HG03342 (cell line): ENCODE measurements around the gene LARGE1.
"Not testable (repeated sequence)": the region's sequence is repeated elsewhere in the genome, so short reads cannot be mapped to it uniquely, and the experiment has no call there.

ENCODE experiments used
- ATAC-seq: cut with Tn5 transposase; IDR thresholded peaks from one replicate; pipeline ENCODE4 v1.9.1; 2021; ENCODE audit warnings: mild to moderate bottlenecking, moderate library complexity; ENCODE audit not compliant: unreplicated experiment

The LARGE1 gene

GRCh38 chr22:33573479-33573878 lies 346.8 kb downstream of the LARGE1 start:
- no peak for ATAC-seq

GRCh38 chr22:33572086-33572485 lies 348.2 kb downstream of the LARGE1 start:
- ATAC-seq = no peak

- no peak for ATAC-seq
Observed at GRCh38 chr22:33570110-33570509, 350.2 kb downstream of the LARGE1 start.

GRCh38 chr22:33569559-33569958 lies 350.7 kb downstream of the LARGE1 start:
- ATAC-seq = no peak

GRCh38 chr22:33569018-33569417 lies 351.3 kb downstream of the LARGE1 start:
- no peak for ATAC-seq

GRCh38 chr22:33566495-33566894 lies 353.8 kb downstream of the LARGE1 start:
- not testable (repeated sequence) for ATAC-seq

GRCh38 chr22:33565580-33565995 lies 354.7 kb downstream of the LARGE1 start:
- no peak for ATAC-seq

GRCh38 chr22:33564683-33565082 lies 355.6 kb downstream of the LARGE1 start:
- no peak for ATAC-seq

GRCh38 chr22:33563220-33563964 lies 356.9 kb downstream of the LARGE1 start:
- no peak for ATAC-seq

- ATAC-seq = no peak
Observed at GRCh38 chr22:33562501-33562900, 357.8 kb downstream of the LARGE1 start.

GRCh38 chr22:33561149-33561807 lies 359.0 kb downstream of the LARGE1 start:
- ATAC-seq = no peak

GRCh38 chr22:33557836-33558235 lies 362.4 kb downstream of the LARGE1 start:
- ATAC-seq = no peak

GRCh38 chr22:33555814-33556522 lies 364.3 kb downstream of the LARGE1 start:
- no peak for ATAC-seq

GRCh38 chr22:33553493-33553892 lies 366.8 kb downstream of the LARGE1 start:
- no peak for ATAC-seq

GRCh38 chr22:33544707-33545106 lies 375.6 kb downstream of the LARGE1 start:
- no peak for ATAC-seq

GRCh38 chr22:33542722-33543121 lies 377.6 kb downstream of the LARGE1 start:
- ATAC-seq = no peak

GRCh38 chr22:33542153-33542552 lies 378.1 kb downstream of the LARGE1 start:
- ATAC-seq = no peak

- no peak for ATAC-seq
Observed at GRCh38 chr22:33539902-33540751, 380.1 kb downstream of the LARGE1 start.

- no peak for ATAC-seq
Observed at GRCh38 chr22:33539202-33539901, 380.9 kb downstream of the LARGE1 start.

GRCh38 chr22:33538277-33538885 lies 381.9 kb downstream of the LARGE1 start:
- ATAC-seq = no peak
